ENCODE results near the gene KCNK15.
A peak's percentile ranks its signal among the peaks of the same experiment; 100 is the strongest.

KCNK15 gene

GRCh38 chr20:44742304-44743079, 3.2 kb upstream of the KCNK15 start:
- H3K4me3 ChIP-seq (replicated peaks in 1 of 2; ENCODE audit: low read depth in 2 of 2, low read length in 2 of 2): no peak overlapping the region
- no peak for TF ChIP-seq CTCF (IDR thresholded peaks at IDR 0.05; ENCODE audit: low read depth, low read length)
- no peak for DNase-seq (ENCODE audit: low read depth in 2 of 2)

GRCh38 chr20:44743080-44743701, 2.5 kb upstream of the KCNK15 start:
- no peak for TF ChIP-seq CTCF (IDR thresholded peaks at IDR 0.05; ENCODE audit: low read depth, low read length)
- no peak for DNase-seq (ENCODE audit: low read depth in 2 of 2)
- no peak overlapping the region for H3K4me3 ChIP-seq (replicated peaks in 1 of 2; ENCODE audit: low read depth in 2 of 2, low read length in 2 of 2)

GRCh38 chr20:44743916-44744655, 1.6 kb upstream of the KCNK15 start:
- no peak for TF ChIP-seq CTCF (IDR thresholded peaks at IDR 0.05; ENCODE audit: low read depth, low read length)
- H3K4me3 ChIP-seq (replicated peaks in 1 of 2; ENCODE audit: low read depth in 2 of 2, low read length in 2 of 2): no peak overlapping the region
- no peak for DNase-seq (ENCODE audit: low read depth in 2 of 2)

GRCh38 chr20:44745122-44745597, 505 bp upstream of the KCNK15 start:
- peak overlapping the region; percentile 49 for H3K4me3 ChIP-seq (replicated peaks in 1 of 2; ENCODE audit: low read depth in 2 of 2, low read length in 2 of 2)

GRCh38 chr20:44746367-44747165, 901 bp downstream of the KCNK15 start:
- no peak for TF ChIP-seq CTCF (IDR thresholded peaks at IDR 0.05; ENCODE audit: low read depth, low read length)
- no peak for DNase-seq (ENCODE audit: low read depth in 2 of 2)
- H3K4me3 ChIP-seq (replicated peaks in 1 of 2; ENCODE audit: low read depth in 2 of 2, low read length in 2 of 2): peak overlapping the region; percentile 49

More at GRCh38 chr20:44745122-44745597, 505 bp upstream of the KCNK15 start:
- no peak for DNase-seq (ENCODE audit: low read depth in 2 of 2)
- no peak for TF ChIP-seq CTCF (IDR thresholded peaks at IDR 0.05; ENCODE audit: low read depth, low read length)

All from cardiac fibroblast (primary cell).